Esophagus muscularis mucosa (tissue), 4 donors: ENCODE data around the gene TTLL5. TPM values are rescaled to one million over a fixed set of nuclear protein-coding genes. Genes with fewer than 3 reads are reported as not detected.

Experiments
- DNase-seq: peaks from one replicate; pipeline ENCODE4 v3.0.0-alpha.2; 2017; ENCODE audit errors: extremely low spot score
- H3K27ac ChIP-seq, 4 donors: fragments of 200-600 bp; sonication (generic); replicated peaks in 1 of 4; 1 replicate in 3 of 4; 2 replicates in 1 of 4; pipeline ENCODE4 v1.5.1; 2016 to 2019; ENCODE audit warnings: mild to moderate bottlenecking in 1 of 4
- H3K27me3 ChIP-seq, 4 donors: fragments of 200-600 bp; sonication (generic); one replicate each; pipeline versions ENCODE4 v1.5.1 to v1.6.0; 2016 to 2019
- H3K36me3 ChIP-seq, 4 donors: fragments of 200-600 bp; sonication (generic); one replicate each; pipeline ENCODE4 v1.5.1; 2016 to 2019
- H3K4me1 ChIP-seq, 4 donors: fragments of 200-600 bp; sonication (generic); one replicate each; pipeline ENCODE4 v1.5.1; 2016 to 2019
- H3K4me3 ChIP-seq, 4 donors: fragments of 200-600 bp; sonication (generic); 1 replicate in 2 of 4; 2 replicates in 2 of 4; pipeline ENCODE4 v1.5.1; 2016 to 2019; ENCODE audit warnings: mild to moderate bottlenecking in 4 of 4, moderate library complexity in 1 of 4
- H3K9me3 ChIP-seq, 4 donors: fragments of 200-600 bp; sonication (generic); 1 replicate in 3 of 4; 2 replicates in 1 of 4; pipeline ENCODE4 v1.5.1; 2016 to 2019
- CTCF ChIP-seq, 3 experiments: fragments of 200-600 bp in 2 of 3; fragments of 450-650 bp in 1 of 3; sonication (generic) in 2 of 3; IDR thresholded peaks; one replicate each; pipeline ENCODE4 v1.5.1; 2017 to 2019; ENCODE audit warnings: antibody characterized with exemption in 3 of 3, mild to moderate bottlenecking in 2 of 3, moderate library complexity in 1 of 3
- EP300 ChIP-seq: sonication (generic); formaldehyde crosslinking; IDR thresholded peaks from one replicate; pipeline ENCODE4 v1.6.1; 2017; ENCODE audit warnings: antibody characterized with exemption
- POLR2A ChIP-seq: fragments of 450-650 bp; IDR thresholded peaks from one replicate; pipeline ENCODE4 v1.6.1; 2017; ENCODE audit warnings: antibody characterized with exemption, moderate library complexity, mild to moderate bottlenecking, low read depth
- POLR2AphosphoS5 ChIP-seq, 2 donors: sonication (generic); formaldehyde crosslinking; IDR thresholded peaks; one replicate each; pipeline ENCODE4 v1.6.1; 2017; ENCODE audit warnings: antibody characterized with exemption in 2 of 2
- WGBS: methylation state at CpG from one replicate; pipeline ENCODE4 v1.1.5; 2018; 5-methylcytosine and 5-hydroxymethylcytosine counted together
- intact Hi-C: fragments of 100-400 bp; cut with DNase I; formaldehyde crosslinking; loops from one replicate; pipeline ENCODE4 v1.15.1; 2023
- total RNA-seq, 4 donors: library from RNA; depleted of rRNA; stranded (reverse); fragments of >200 nt; gene quantifications; one replicate each; pipeline versions ENCODE4 v1.1.0 to v1.2.1, GENCODE V29; 2016

The TTLL5 gene
- total RNA-seq, 4 donors from 2014 or later: 16.9 to 26.6 (median 21.2) TPM

GRCh38 chr14:75971509-75971908, 310.5 kb downstream of the TTLL5 start:
- Histone ChIP-seq H3K36me3 (peaks cover 5 to 52% (median 26%) of the 10 kb centered on the region in 4 donors), H3K4me3 (no peak overlapping the region), H3K9me3 (no peaks in the 10 kb centered on the region), H3K27me3 (no peaks in the 10 kb centered on the region), H3K4me1 (peaks cover 0 to 15% (median 12%) of the 10 kb centered on the region in 4 donors), H3K27ac (no peak overlapping the region)
- intact Hi-C loops: no loop called here
- no peak for TF ChIP-seq CTCF (IDR thresholded peaks at IDR 0.05)
- no peak for TF ChIP-seq POLR2AphosphoS5 (IDR thresholded peaks at IDR 0.05)
- TF ChIP-seq POLR2A: no peak
- TF ChIP-seq EP300: no peak
- WGBS: 96% methylated on average over 11 of the region's 15 CpGs
- DNase-seq: no peak

- TF ChIP-seq CTCF (IDR thresholded peaks at IDR 0.05) (no peak), POLR2A (no peak), EP300 (no peak), POLR2AphosphoS5 (IDR thresholded peaks at IDR 0.05) (no peak)
- WGBS: 58% methylated on average over 7 of the region's 7 CpGs
- H3K36me3 ChIP-seq: peaks cover 2 to 38% (median 15%) of the 10 kb centered on the region in 4 donors
- H3K4me3 ChIP-seq: no peak overlapping the region
- H3K27ac ChIP-seq: no peak overlapping the region
- intact Hi-C loops: no loop called here
- peaks cover 3 to 26% (median 23%) of the 10 kb centered on the region in 4 donors for H3K4me1 ChIP-seq
- no peaks in the 10 kb centered on the region for H3K9me3 ChIP-seq
- H3K27me3 ChIP-seq: no peaks in the 10 kb centered on the region
- no peak for DNase-seq
Measured at GRCh38 chr14:75972801-75973421, 311.9 kb downstream of the TTLL5 start.

GRCh38 chr14:75976826-75977581, 316.0 kb downstream of the TTLL5 start:
- H3K27ac ChIP-seq: peak overlapping the region in 1 of 4 donors; percentile 6
- intact Hi-C loops: loop anchor here (5.0 kb wide), 1 partner anchor 180 kb away; no protein-coding TSS in a partner anchor
- H3K36me3 ChIP-seq: no peaks in the 10 kb centered on the region
- WGBS: 76% methylated on average over 8 of the region's 8 CpGs
- TF ChIP-seq EP300 (no peak), POLR2AphosphoS5 (IDR thresholded peaks at IDR 0.05) (no peak), POLR2A (no peak), CTCF (IDR thresholded peaks at IDR 0.05) (no peak)
- H3K4me1 ChIP-seq: peaks cover 33 to 62% (median 59%) of the 10 kb centered on the region in 4 donors
- no peak overlapping the region for H3K4me3 ChIP-seq
- H3K27me3 ChIP-seq: no peaks in the 10 kb centered on the region
- no peak for DNase-seq
- no peaks in the 10 kb centered on the region for H3K9me3 ChIP-seq

GRCh38 chr14:75977582-75977943, 316.5 kb downstream of the TTLL5 start:
- intact Hi-C loops: loop anchor here (5.0 kb wide), 1 partner anchor 180 kb away; no protein-coding TSS in a partner anchor
- Histone ChIP-seq H3K36me3 (no peaks in the 10 kb centered on the region), H3K9me3 (no peaks in the 10 kb centered on the region), H3K27me3 (no peaks in the 10 kb centered on the region), H3K4me1 (peaks cover 33 to 60% (median 58%) of the 10 kb centered on the region in 4 donors), H3K27ac (no peak overlapping the region), H3K4me3 (no peak overlapping the region)
- TF ChIP-seq POLR2A (no peak), POLR2AphosphoS5 (IDR thresholded peaks at IDR 0.05) (no peak), EP300 (no peak), CTCF (IDR thresholded peaks at IDR 0.05) (no peak)
- DNase-seq: no peak
- whole genome bisulfite sequencing: 48% methylated on average over 3 of the region's 3 CpGs
